GM23248 (cell line): ENCODE measurements around the gene COG5.
"Not testable (repeated sequence)": the region's sequence is repeated elsewhere in the genome, so short reads cannot be mapped to it uniquely, and the experiment has no call there.

Experiments
- EZH2 ChIP-seq: fragments of 200-600 bp; sonication (generic); IDR thresholded peaks from 2 replicates; pipeline ENCODE4 v1.6.1; 2018; ENCODE audit warnings: antibody characterized with exemption, mild to moderate bottlenecking; ENCODE audit not compliant: insufficient read depth, poor library complexity, severe bottlenecking
- EZH2phosphoT487 ChIP-seq: fragments of 200-600 bp; sonication (generic); IDR thresholded peaks from 2 replicates; pipeline ENCODE4 v1.6.1; 2018; ENCODE audit warnings: antibody characterized with exemption, moderate library complexity, mild to moderate bottlenecking, low read depth; ENCODE audit not compliant: insufficient read depth

- not testable (repeated sequence) for TF ChIP-seq EZH2phosphoT487, EZH2
These were observed 408.0 kb downstream of the COG5 start for GRCh38 chr7:107155726-107156125.
